Activated naive CD4-positive, alpha-beta T cell (primary cell): ENCODE results near the gene ATP9B.
"Not testable (repeated sequence)": the region's sequence is repeated elsewhere in the genome, so short reads cannot be mapped to it uniquely, and the experiment has no call there.

ENCODE experiments used
- DNase-seq, 4 experiments: peaks; one replicate each; lab custom pipeline; 2025; lab: John Stamatoyannopoulos, UW

Gene ATP9B

DNA sequence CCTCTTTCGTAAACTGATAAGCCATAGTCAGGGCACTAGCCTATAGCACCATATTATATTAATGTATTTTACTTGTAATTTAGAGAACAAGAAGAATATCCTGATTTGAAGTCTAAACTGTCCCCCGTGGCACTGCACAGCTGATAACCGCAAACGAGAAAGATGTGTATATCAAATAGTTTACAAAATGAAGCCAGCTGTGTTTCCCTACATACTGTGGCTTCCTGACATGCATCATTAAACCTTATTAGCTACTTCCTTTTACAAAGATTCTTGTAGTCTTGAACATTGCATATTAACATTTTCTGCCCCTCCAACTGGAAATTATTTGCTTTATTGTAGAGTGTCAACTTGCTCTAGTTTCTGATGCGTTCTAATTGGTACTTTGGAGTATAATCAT is 173.1 kb downstream of the ATP9B start:
- DNase-seq: no peak

DNA sequence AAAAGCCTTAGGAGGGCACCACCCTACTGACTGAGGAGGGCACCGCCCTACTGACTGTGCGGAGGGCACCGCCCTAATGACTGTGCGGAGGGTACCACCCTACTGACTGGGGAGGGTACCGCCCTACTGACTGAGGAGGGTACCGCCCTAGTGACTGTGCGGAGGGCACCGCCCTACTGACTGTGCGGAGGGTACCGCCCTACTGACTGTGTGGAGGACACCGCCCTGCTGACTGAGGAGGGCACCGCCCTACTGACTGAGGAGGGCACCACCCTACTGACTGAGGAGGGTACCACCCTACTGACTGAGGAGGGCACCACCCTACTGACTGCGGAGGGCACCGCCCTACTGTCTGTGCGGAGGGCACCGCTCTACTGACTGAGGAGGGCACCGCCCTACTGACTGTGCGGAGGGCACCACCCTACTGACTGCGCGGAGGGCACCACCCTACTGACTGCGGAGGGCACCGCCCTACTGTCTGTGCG is 176.4 kb downstream of the ATP9B start:
- DNase-seq: no peak

DNA sequence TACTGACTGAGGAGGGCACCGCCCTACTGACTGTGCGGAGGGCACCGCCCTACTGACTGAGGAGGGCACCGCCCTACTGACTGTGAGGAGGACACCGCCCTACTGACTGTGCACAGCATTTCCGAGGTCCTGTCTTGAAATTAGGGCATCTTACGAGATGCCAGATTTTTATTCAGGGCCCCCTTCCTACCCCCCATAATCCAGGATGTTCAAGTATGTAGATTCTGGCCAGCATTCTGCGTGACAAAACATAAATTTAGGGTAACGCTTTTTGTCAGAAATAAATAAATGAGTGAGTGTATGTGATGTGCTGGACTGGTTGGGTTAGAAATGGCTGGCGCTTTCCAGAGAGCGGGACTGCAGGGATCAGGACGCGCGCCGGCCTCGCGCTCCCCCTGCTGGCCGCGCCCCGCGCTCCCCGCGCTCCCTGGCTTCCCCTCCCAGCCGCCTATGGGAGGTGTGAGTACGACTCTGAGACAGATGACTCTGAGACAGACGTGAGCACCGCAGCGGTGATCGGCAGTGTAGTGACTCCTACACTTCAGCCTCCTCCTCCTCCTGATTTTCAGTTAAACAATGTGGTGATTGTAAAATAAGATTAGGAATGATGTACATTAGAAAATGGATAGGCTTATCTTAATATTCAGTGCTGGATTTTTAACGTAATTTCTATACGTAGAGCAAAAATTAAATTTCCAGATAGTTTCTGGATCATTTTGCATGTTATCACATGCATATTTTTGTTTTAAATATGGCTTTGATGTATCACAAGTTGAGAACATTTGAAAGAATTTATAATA is 177.3 kb downstream of the ATP9B start:
- peak; percentile 12 to 39 (median 21) for DNase-seq

DNA sequence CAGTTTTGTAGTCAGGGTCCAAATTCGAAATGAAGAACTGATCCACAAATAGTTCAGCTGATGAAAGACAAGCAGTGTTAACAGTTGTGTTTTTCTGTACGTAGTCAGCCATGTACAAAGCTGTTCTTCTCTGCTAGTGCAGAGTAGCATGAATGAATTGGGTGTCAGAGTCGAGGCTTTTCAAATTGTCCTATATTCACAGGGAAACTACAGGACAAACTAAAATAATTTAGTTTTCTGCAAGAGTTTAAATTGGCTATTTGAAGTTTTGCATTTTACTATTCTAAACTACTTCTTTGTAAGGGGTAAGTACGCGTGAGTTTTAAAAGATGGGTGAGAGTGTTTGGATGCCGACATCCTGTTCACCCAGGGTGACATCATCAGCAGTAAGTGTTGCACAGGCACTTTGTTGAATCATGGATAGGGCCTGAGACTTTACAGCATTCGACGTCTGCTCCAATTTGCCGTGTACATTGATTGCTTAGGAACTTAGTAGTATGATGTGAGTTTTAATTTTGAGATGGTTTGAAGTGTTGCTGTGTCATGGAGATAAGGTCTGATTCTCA is 179.4 kb downstream of the ATP9B start:
- no peak for DNase-seq

DNA sequence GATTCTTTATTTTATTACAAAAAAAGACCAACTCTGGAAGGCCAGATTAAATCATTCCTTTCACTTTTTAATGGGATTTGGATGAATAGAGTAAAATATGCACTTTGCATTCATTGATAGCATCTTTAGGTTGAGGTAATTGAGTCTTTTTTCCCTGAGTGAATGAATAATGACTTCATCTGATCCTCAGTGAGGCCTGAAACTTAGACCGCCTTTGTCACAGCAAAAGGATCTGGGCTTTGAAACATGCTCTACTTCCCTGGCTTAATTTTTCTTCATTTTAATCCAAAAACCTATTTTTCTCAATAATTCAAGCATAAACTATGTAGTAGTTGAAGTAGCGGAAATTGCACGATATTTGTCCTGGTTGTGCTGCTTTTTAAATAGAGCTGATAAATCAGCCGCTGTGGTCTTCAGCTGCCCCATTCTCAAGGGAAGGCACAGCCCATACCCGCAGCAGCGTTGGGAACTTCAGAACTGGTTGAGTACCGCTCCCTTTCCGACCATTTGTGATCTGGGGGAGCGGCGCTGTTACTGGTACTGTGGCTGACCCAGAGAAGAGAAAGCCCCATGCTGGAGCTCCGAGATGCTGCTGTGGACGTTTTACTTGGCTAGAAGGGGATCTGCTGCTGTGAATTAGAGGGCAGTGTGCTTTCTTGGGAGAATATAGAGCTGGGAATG is 181.2 kb downstream of the ATP9B start:
- DNase-seq: no peak

DNA sequence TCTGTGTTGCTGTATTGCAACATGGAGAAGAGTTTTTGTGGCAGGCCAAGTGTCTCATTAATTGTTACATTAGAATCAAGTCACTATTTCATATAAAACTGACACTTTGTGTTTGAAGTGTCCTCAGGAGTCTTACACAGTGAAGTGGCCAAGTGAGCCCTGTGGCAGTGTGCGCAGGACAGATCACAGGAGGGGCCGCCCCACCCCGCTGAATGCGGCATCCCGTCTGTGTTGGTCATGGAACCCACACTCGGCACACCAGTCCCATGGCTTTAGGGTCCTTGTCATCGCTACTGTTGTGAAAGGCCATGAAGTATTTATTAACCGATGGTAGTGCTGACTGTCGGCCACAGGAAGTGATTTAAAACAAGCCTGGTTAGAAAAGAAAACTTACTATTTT is 181.8 kb downstream of the ATP9B start:
- DNase-seq: no peak

DNA sequence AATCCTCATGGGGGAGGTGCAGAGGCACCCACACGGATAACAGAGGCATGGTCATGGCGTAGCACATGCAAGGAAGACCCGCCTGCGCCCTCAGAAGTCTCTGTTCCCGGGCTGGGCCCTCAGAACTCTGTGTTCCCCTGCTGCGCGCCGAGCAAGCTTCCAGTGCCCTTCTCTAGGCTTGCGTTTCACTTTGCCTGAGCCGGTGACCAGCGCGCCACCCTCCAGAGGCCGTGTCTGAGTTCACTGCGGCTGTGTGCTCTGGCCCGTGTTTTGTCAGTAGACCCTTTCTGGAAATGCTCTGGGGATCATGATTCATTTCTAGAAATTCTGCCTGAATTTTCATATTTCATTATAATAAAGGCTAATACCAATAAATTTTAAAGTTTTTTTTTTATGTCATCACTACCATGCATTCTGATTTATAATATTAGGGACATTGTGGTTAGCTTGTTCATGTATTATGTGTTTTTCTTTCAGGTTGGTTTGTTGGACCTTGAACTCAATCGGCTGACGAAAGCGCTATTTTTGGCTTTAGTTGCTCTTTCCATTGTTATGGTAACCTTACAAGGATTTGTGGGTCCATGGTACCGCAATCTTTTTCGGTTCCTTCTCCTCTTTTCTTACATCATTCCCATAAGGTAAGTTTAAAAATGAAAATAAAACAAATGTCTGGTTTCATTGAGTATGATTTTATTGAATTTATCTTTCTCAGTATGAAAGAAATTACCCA is 183.9 kb downstream of the ATP9B start:
- no peak for DNase-seq

DNA sequence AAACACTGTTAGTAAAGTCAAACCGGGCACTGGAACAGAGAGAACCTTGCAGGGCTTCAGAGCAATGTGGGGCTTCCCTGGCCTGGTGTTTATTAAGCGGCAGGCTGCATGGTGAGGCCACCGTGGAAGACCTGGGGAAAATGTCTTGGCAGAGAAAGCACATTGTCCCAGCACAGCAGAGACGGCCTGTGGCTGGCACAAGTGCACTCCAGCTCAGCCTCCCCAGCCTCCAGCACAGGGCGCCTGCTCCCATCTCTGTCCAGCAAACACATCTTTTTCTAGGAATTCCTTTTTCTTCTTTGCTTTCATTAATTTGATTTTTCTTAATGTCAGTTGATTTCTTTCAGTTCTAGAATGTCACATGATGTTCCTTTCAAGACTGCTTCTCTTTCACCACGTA is 188.3 kb downstream of the ATP9B start:
- no peak for DNase-seq

DNA sequence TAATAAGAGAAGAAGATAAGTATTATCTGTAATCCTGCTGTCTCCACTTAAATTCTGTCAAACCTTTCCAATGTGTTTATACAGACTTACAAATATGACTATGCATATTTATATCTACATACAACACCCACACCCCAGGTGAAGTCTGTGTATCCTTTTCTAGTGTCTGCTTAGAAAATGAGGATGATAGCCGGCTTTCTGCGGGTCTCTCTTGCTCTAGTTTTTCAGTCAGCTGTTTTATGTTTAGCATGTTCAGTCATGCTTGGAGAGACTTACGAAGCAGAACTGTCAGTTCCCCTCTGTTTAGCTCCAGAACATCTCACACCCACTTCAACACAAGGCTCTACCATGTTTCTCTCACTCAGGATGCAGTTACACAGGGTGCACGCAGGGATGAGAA is 189.3 kb downstream of the ATP9B start:
- no peak for DNase-seq

DNA sequence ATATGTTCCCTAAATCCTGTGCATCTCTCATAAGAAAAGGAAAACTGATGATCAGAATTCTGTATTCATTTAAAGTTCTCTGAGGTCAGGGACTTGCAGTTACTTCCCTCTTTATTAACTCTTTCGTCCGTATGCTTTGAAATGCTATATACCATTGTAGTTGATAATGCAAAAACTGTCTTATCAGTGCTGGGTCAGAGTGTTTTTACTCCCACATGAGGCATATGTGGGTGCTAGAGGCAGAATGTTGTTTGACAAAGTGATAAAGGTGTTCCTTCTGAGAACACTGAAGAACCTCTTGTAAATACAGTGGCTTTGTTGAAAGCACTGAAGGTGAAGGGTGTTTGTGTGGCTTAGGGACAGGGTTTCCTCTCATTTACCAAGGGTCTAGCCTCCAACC is 190.0 kb downstream of the ATP9B start:
- DNase-seq: no peak

DNA sequence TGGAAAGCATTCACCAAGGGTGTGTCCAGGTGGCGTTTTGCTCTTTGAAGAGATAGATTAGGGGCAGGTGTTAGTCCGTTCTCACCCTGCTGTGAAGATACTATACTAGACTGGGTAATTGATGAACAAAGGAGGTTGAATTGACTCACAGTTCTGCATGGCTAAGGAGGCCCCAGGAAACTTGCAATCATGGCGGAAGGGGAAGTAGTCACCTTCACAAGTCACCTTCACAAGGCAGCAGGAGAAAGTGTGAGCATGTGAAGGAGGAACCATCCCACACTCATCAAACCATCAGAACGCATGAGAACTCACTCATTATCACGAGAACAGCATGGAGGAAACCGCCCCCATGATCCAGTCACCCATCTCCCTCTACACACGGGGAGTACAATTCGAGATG is 190.8 kb downstream of the ATP9B start:
- DNase-seq: no peak

DNA sequence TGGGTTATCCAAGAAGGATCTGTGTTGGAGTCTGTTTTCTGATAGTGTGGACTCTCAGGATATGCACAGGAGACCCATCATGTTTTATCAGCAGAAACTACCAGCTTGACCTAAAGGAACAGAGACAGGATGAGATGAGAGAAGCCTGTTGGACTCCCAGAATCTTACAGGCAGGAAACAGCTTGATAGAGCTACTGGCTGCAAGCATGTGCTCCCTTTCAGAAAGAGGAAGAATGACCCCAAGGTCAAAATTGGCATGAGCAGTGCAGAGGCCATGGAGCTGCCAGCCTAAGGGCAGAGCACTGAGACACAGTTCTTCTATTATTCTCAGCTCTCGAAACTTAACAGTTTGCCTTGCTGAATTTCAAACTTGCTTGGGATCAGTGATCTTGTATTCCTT is 191.3 kb downstream of the ATP9B start:
- DNase-seq: no peak

DNA sequence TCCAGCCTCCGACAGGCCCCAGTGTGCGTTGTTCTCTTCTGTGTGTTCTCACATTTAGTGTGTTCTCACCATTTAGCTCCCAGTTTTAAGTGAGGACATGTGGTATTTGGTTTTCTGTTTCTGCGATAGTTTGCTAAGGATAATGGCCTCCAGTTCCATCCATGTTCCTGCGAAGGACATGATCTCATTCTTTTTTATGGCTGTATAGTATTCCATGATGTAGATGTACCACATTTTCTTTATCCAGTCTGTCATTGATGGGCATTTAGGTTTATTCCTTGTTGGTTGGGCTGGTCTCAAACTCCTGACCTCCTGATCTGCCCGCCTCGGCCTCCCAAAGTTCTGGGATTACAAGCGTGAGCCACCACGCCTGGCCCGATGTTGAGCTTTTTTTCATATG is 195.9 kb downstream of the ATP9B start:
- DNase-seq: not testable (repeated sequence)

DNA sequence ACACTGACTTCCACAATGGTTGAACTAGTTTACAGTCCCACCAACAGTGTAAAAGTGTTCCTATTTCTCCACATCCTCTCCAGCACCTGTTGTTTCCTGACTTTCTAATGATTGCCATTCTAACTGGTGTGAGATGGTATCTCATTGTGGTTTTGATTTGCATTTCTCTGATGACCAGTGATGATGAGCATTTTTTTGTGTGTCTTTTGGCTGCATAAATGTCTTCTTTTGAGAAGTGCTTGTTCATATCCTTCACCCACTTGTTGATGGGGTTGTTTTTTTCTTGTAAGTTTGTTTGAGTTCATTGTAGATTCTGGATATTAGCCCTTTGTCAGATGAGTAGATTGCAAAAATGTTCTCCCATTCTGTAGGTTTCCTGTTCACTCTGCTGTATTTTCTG is 202.6 kb downstream of the ATP9B start:
- not testable (repeated sequence) for DNase-seq

DNA sequence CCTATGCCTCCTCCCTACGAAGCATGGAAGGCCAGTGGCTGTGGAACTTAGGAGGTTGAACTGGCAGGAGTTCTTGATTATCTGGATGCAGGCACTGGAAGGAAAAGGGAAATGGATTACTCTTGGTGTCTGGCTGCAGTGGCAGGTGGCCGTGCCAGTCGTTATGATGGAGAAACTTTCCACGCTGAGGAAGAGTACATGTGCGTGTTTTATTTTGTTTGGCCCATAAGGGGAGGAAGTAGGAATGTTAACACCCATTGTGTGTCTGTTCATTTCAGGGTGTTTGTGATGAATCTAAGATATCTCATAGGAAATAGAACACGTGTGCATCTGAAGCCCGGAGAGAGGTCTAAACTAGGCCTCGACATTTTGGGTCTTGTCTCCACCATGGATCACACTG is 203.7 kb downstream of the ATP9B start:
- DNase-seq: no peak

DNA sequence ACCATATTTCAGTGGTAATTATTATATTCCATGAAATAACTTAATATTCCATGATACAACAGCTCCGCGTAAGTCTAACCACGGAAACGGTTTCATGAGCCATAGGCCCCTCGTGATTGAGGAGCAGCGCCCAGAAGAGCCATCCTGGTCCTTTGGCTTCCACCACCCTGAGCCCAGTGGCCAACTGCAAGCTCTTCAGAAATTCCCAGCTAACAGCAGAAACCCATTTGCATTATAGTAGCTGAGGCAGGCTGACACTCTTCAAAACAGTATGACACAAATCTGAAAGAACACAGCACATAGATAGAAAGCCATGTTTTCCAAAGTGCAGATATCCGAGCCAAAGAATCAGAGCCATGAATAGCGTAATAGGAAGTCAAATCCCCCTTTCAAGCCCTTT is 205.6 kb downstream of the ATP9B start:
- no peak for DNase-seq

DNA sequence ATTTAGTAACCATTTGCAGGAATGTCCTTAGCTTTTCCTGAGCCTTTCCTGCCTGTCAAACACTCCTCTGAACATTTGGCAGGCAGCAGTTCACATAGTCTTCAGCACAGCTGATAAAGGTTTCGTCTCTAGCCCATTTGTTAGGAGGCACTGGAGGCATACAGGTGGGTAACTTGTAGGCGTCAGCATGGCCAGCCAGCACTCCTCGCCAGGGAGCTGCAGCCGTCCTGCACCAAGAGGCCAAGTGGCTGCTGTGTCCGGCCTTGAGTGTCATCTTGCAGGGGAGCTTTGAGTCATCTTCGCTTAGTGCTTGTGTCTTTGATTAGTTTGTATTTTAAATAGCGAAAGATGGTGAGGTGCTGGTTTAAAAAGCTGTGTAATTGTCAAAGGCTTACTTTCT is 206.3 kb downstream of the ATP9B start:
- DNase-seq: no peak

DNA sequence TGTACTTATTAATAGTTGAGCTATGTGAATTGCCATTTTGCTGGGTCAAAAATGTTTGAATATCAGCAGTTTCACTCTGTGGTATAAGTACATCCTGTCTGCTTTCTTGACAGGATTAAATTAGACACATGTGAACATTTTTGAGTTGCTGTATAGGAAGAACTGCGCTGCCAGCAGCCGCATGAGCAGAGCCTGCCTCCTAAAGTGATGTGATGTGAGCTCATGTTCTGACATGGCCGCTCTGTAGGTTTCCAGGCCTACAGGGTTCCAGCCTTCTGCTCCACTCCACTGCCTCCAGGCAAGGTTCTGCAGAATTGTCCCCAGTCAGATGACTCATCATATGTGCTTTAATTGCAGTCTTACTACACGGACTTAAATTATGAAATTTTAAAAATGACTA is 206.8 kb downstream of the ATP9B start:
- DNase-seq: no peak

DNA sequence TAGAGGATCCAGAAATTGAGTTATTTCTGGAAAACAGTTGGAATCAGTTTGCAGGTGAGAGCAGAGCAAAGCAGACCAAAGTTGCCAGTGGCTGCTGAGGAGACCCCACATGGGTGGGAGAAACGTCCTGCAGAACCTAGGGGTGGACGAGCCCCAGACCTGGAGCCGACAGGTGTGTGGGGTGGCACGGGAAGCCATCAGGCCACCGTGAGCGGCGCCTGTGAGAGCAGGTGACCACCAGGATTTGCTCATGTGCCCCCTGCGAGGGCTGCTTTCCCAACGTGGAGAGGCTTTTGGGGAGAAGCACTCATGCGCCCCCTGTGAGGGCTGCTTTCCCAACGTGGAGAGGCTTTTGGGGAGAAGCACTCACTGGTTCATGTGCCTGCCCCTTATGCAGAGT is 209.7 kb downstream of the ATP9B start:
- no peak for DNase-seq

DNA sequence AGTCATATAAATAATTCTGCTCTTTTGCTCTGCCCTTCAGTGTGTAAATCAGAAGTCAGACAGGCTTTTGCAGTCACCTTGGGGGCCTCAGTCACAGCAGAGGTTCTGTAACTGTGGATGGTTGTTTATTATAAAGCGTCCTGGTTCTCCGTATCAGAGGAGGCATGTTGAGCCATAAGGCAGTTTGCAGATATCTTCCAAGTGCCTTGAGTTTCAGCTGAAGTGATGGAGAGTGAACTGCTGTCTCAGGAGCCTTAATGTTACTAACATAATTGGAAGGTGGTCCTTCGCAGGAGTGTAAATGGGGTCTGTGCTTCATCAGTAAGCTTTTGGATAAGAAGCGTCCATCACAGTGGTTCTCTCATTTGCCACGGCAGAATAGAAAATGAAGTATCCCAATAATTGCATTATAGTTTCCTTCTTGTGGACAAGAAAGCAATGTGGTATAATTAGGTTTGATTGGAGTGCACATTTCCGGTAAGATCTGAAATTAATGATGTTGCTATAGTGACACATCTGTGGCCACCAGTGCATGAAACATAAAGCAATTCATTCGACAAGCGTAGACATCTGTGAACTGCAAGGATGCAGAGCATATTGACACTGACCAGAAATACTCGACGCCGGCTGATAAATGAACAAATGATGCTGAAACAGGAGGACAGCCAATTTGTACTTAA is 214.1 kb downstream of the ATP9B start:
- no peak for DNase-seq

DNA sequence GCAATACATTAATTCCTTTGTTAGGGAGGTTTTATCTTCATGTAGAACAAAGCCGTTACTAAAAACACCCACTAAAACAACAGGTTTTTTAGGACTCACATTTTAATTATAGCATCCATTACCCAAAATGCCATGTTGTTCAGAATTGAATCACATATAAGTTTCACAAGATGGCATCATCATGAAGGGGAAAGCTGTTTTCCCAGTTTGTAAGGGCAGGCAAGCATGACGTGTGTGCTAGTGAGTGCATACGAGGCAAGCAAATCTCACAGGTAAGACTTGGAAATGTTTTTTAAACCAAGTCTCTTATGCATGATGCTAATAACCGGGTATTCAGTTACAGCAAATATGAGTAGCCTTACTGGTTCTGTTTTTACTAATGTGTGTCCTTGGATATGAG is 214.7 kb downstream of the ATP9B start:
- no peak for DNase-seq

DNA sequence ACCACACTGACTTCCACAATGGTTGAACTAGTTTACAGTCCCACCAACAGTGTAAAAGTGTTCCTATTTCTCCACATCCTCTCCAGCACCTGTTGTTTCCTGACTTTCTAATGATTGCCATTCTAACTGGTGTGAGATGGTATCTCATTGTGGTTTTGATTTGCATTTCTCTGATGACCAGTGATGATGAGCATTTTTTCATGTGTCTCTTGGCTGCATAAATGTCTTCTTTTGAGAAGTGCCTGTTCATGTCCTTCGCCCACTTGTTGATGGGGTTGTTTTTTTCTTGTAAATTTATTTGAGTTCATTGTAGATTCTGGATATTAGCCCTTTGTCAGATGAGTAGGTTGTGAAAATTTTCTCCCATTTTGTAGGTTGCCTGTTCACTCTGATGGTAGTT is 216.0 kb downstream of the ATP9B start:
- not testable (repeated sequence) for DNase-seq
